HCT116 (cell line): Measurements from ENCODE around the gene MACROH2A1.
A peak's percentile ranks its signal among the peaks of the same experiment; 100 is the strongest.

Experiments
- CBX3 ChIP-seq: IDR thresholded peaks from 2 replicates; pipeline ENCODE4 v1.6.1; 2012; ENCODE audit warnings: low read depth
- CEBPB ChIP-seq: IDR thresholded peaks from 2 replicates; pipeline ENCODE4 v1.6.1; 2012; ENCODE audit warnings: low read depth
- EGR1 ChIP-seq: IDR thresholded peaks from 2 replicates; pipeline ENCODE4 v1.6.1; 2012; ENCODE audit warnings: low read depth
- EZH2 ChIP-seq: fragments of 200-600 bp; sonication (generic); IDR thresholded peaks from 2 replicates; pipeline ENCODE4 v1.6.1; 2017; ENCODE audit warnings: antibody characterized with exemption, mixed run types
- POLR2A ChIP-seq: IDR thresholded peaks from 2 replicates; pipeline ENCODE4 v1.7.0; 2011; ENCODE audit warnings: borderline replicate concordance; ENCODE audit not compliant: insufficient read depth, insufficient read length; ENCODE audit errors: extremely low read depth
- RAD21 ChIP-seq: IDR thresholded peaks from 2 replicates; pipeline ENCODE4 v1.6.1; 2012; ENCODE audit warnings: low read depth, mild to moderate bottlenecking
- SP1 ChIP-seq: IDR thresholded peaks from 2 replicates; pipeline ENCODE4 v1.6.1; 2012; ENCODE audit warnings: low read depth
- ZNF274 ChIP-seq: fragments of 200-500 bp; sonication (Bioruptor generic); IDR thresholded peaks from 2 replicates; pipeline ENCODE4 v1.6.1; 2014; ENCODE audit warnings: mild to moderate bottlenecking, low read depth, low read length, inconsistent platforms
- TF ChIP-seq, protein P1 (sequence below), 3 experiments: fragments of 200-600 bp in 1 of 3; sonication (generic) in 1 of 3; IDR thresholded peaks in 2 of 3; conservative IDR thresholded peaks in 1 of 3; 2 replicates each; pipeline ENCODE4 v1.5.1; 2012 to 2017; ENCODE audit warnings: low read depth in 2 of 3, low read length in 2 of 3, antibody characterized with exemption in 1 of 3, borderline replicate concordance in 1 of 3, control low read depth in 1 of 3, mild to moderate bottlenecking in 1 of 3, mixed read lengths in 1 of 3, mixed run types in 1 of 3, moderate library complexity in 1 of 3; ENCODE audit not compliant: insufficient read depth in 1 of 3
- TF ChIP-seq, protein P2 (sequence below): IDR thresholded peaks from 2 replicates; pipeline ENCODE4 v1.6.1; 2012; ENCODE audit warnings: low read depth
- TF ChIP-seq, protein P3 (sequence below): IDR thresholded peaks from 2 replicates; pipeline ENCODE4 v1.6.1; 2012

DNA sequence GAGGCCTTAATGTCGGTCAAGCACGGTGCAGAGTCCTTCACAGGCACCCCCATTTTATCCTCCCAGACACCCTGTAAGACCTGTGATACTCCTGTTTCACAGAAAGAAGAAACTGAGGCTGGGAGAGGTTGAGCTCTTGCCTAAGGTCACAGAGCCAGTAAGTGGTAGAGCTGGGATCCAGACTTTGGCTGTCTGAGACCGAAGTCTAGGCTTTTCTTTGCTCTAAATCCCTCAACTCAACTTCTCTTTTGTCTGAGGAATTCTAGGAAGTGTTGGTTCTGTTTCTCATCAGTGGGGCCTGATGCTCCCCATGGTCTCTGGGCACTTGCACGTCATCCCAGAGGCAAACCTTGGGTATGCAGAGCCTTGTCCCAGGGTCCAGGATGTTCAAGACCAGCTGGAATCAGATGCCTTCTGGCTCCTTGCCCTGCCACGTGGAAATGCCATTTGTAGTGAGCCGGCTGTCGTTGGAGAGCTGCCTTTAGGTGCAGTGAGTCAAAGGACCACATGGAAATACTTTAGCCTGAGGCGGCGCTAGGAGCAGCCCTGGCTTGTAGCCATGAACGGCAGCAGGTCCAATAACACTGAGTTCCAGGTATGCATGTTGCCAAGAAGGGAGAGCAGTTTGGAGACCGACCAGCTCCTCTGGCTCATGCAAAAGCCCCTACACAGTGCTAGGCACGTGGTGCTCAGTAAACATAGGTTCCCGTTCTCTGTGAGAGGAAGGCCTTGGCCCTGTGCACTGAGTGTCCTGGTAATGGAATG lies 38.9 kb upstream of the MACROH2A1 start:
- TF ChIP-seq EGR1 (no peak), ZNF274 (no peak), POLR2A (no peak), CBX3 (no peak), RAD21 (no peak), CEBPB (no peak), SP1 (no peak), EZH2 (no peak)
- TF ChIP-seq, protein P1, sequence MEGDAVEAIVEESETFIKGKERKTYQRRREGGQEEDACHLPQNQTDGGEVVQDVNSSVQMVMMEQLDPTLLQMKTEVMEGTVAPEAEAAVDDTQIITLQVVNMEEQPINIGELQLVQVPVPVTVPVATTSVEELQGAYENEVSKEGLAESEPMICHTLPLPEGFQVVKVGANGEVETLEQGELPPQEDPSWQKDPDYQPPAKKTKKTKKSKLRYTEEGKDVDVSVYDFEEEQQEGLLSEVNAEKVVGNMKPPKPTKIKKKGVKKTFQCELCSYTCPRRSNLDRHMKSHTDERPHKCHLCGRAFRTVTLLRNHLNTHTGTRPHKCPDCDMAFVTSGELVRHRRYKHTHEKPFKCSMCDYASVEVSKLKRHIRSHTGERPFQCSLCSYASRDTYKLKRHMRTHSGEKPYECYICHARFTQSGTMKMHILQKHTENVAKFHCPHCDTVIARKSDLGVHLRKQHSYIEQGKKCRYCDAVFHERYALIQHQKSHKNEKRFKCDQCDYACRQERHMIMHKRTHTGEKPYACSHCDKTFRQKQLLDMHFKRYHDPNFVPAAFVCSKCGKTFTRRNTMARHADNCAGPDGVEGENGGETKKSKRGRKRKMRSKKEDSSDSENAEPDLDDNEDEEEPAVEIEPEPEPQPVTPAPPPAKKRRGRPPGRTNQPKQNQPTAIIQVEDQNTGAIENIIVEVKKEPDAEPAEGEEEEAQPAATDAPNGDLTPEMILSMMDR (IDR thresholded peaks at IDR 0.05 in 2 of 3, conservative IDR thresholded peaks at IDR 0.05 in 1 of 3; ENCODE audit: borderline replicate concordance in 1 of 3, insufficient read depth in 1 of 3, low read depth in 2 of 3, low read length in 2 of 3) = 0 out of 6 replicates have a peak, but pooled peaks of 1 of the 3 experiments have one; percentile 17
- TF ChIP-seq, protein P2, sequence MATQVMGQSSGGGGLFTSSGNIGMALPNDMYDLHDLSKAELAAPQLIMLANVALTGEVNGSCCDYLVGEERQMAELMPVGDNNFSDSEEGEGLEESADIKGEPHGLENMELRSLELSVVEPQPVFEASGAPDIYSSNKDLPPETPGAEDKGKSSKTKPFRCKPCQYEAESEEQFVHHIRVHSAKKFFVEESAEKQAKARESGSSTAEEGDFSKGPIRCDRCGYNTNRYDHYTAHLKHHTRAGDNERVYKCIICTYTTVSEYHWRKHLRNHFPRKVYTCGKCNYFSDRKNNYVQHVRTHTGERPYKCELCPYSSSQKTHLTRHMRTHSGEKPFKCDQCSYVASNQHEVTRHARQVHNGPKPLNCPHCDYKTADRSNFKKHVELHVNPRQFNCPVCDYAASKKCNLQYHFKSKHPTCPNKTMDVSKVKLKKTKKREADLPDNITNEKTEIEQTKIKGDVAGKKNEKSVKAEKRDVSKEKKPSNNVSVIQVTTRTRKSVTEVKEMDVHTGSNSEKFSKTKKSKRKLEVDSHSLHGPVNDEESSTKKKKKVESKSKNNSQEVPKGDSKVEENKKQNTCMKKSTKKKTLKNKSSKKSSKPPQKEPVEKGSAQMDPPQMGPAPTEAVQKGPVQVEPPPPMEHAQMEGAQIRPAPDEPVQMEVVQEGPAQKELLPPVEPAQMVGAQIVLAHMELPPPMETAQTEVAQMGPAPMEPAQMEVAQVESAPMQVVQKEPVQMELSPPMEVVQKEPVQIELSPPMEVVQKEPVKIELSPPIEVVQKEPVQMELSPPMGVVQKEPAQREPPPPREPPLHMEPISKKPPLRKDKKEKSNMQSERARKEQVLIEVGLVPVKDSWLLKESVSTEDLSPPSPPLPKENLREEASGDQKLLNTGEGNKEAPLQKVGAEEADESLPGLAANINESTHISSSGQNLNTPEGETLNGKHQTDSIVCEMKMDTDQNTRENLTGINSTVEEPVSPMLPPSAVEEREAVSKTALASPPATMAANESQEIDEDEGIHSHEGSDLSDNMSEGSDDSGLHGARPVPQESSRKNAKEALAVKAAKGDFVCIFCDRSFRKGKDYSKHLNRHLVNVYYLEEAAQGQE = no peak
- TF ChIP-seq, protein P3, sequence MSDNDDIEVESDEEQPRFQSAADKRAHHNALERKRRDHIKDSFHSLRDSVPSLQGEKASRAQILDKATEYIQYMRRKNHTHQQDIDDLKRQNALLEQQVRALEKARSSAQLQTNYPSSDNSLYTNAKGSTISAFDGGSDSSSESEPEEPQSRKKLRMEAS = peak; percentile 95
